HEK293 (cell line): Measurements from ENCODE around the gene MSMO1.

Experiments used
- ZNF133 ChIP-seq: fragments of 450-650 bp; formaldehyde crosslinking; IDR thresholded peaks from 2 replicates; pipeline ENCODE4 v1.5.1; 2016; ENCODE audit warnings: missing biosample characterization, missing genetic modification characterization
- ZNF530 ChIP-seq: fragments of 450-650 bp; formaldehyde crosslinking; IDR thresholded peaks from 2 replicates; pipeline ENCODE4 v1.5.1; 2016; ENCODE audit warnings: low read depth, missing biosample characterization, missing genetic modification characterization
- TF ChIP-seq, protein P1 (sequence below): fragments of 450-650 bp; formaldehyde crosslinking; IDR thresholded peaks from 2 replicates; pipeline ENCODE4 v1.5.1; 2016; ENCODE audit warnings: missing biosample characterization, missing genetic modification characterization
- TF ChIP-seq, protein P2 (sequence below): fragments of 450-650 bp; formaldehyde crosslinking; IDR thresholded peaks from 2 replicates; pipeline ENCODE4 v1.5.1; 2016; ENCODE audit warnings: missing biosample characterization, missing genetic modification characterization

DNA sequence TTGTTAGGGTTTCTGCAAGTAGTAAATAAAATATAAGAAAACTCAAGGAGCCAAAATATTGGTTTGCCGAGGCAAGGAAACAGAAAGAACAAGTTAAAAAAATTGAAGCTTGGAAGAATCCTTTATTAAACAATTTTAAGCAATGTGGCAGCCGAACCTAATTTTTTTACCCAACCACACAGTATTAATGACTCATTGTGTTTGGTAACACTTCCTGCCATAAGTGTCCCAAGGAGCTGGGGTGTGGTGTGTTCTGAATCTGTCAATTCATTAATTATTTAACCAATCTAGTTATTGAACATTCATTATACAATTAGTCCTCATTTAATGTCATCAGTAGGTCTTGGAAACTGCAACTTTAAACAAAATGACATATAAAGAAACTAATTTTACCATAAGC lies 32.0 kb downstream of the MSMO1 start:
- TF ChIP-seq, protein P1, sequence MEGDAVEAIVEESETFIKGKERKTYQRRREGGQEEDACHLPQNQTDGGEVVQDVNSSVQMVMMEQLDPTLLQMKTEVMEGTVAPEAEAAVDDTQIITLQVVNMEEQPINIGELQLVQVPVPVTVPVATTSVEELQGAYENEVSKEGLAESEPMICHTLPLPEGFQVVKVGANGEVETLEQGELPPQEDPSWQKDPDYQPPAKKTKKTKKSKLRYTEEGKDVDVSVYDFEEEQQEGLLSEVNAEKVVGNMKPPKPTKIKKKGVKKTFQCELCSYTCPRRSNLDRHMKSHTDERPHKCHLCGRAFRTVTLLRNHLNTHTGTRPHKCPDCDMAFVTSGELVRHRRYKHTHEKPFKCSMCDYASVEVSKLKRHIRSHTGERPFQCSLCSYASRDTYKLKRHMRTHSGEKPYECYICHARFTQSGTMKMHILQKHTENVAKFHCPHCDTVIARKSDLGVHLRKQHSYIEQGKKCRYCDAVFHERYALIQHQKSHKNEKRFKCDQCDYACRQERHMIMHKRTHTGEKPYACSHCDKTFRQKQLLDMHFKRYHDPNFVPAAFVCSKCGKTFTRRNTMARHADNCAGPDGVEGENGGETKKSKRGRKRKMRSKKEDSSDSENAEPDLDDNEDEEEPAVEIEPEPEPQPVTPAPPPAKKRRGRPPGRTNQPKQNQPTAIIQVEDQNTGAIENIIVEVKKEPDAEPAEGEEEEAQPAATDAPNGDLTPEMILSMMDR: no peak
- TF ChIP-seq ZNF530 (tag by site-specific recombination) (no peak), ZNF133 (tag by site-specific recombination) (no peak)
- TF ChIP-seq, protein P2, sequence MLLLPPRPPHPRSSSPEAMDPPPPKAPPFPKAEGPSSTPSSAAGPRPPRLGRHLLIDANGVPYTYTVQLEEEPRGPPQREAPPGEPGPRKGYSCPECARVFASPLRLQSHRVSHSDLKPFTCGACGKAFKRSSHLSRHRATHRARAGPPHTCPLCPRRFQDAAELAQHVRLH (tag by site-specific recombination): no peak
